Tibial artery (tissue), 4 donors: ENCODE data around the gene INMT.

ENCODE experiments used
- DNase-seq, 2 donors: peaks; one replicate each; pipeline ENCODE4 v3.0.0-alpha.2; 2019
- H3K27ac ChIP-seq, 2 donors: fragments of 200-600 bp; sonication (generic) in 1 of 2; 1 replicate in 1 of 2; 2 replicates in 1 of 2; pipeline ENCODE4 v1.5.1; 2018 to 2019; ENCODE audit warnings: mild to moderate bottlenecking in 1 of 2
- H3K27me3 ChIP-seq, 2 donors: fragments of 200-600 bp; sonication (generic) in 1 of 2; one replicate each; pipeline versions ENCODE4 v1.5.1 to v1.6.0; 2016 to 2019
- H3K36me3 ChIP-seq, 3 donors: fragments of 200-600 bp; sonication (generic) in 2 of 3; one replicate each; pipeline ENCODE4 v1.5.1; 2016 to 2019; ENCODE audit warnings: mild to moderate bottlenecking in 2 of 3
- H3K4me1 ChIP-seq, 4 donors: fragments of 200-600 bp; sonication (generic) in 2 of 4; 1 replicate in 3 of 4; 2 replicates in 1 of 4; pipeline ENCODE4 v1.5.1; 2016 to 2019
- H3K4me3 ChIP-seq, 2 donors: fragments of 200-600 bp; sonication (generic) in 1 of 2; 1 replicate in 1 of 2; 2 replicates in 1 of 2; pipeline ENCODE4 v1.5.1; 2018 to 2019; ENCODE audit warnings: mild to moderate bottlenecking in 2 of 2
- H3K9me3 ChIP-seq, 3 donors: fragments of 200-600 bp; sonication (generic) in 1 of 3; one replicate each; pipeline ENCODE4 v1.5.1; 2016 to 2019
- CTCF ChIP-seq, 2 experiments: fragments of 200-600 bp in 1 of 2; fragments of 450-650 bp in 1 of 2; IDR thresholded peaks; one replicate each; pipeline ENCODE4 v1.5.1; 2017 to 2019; ENCODE audit warnings: antibody characterized with exemption in 2 of 2, mild to moderate bottlenecking in 1 of 2, moderate library complexity in 1 of 2
- intact Hi-C: fragments of 100-400 bp; cut with DNase I; formaldehyde crosslinking; loops from one replicate; pipeline ENCODE4 v1.15.0; 2023; ENCODE audit warnings: low total_unique reads

The INMT gene

GRCh38 chr7:30735631-30736030 lies 16.3 kb upstream of the INMT start:
- peaks cover 0 to 17% of the 10 kb centered on the region in 2 donors for H3K27me3 ChIP-seq
- no peaks in the 10 kb centered on the region for H3K36me3 ChIP-seq
- H3K4me1 ChIP-seq = peaks cover 0 to 6% (median 0%) of the 10 kb centered on the region in 4 donors
- no peaks in the 10 kb centered on the region for H3K9me3 ChIP-seq
- H3K4me3 ChIP-seq = no peak overlapping the region
- H3K27ac ChIP-seq = no peak overlapping the region
- no peak for TF ChIP-seq CTCF (IDR thresholded peaks at IDR 0.05)
- intact Hi-C loops = loop anchor here (10.0 kb wide), 1 partner anchor 379 kb away; no protein-coding TSS in a partner anchor
- no peak for DNase-seq

- Histone ChIP-seq H3K27ac (no peak overlapping the region), H3K36me3 (no peaks in the 10 kb centered on the region), H3K27me3 (peaks cover 0 to 17% of the 10 kb centered on the region in 2 donors), H3K4me3 (no peak overlapping the region), H3K4me1 (peaks cover 0 to 8% (median 0%) of the 10 kb centered on the region in 4 donors), H3K9me3 (no peaks in the 10 kb centered on the region)
- intact Hi-C loops = loop anchor here (10.0 kb wide), 1 partner anchor 379 kb away; no protein-coding TSS in a partner anchor
- DNase-seq = no peak
- TF ChIP-seq CTCF (IDR thresholded peaks at IDR 0.05) = no peak
These were observed 15.6 kb upstream of the INMT start for GRCh38 chr7:30736291-30736690.

GRCh38 chr7:30738026-30738915 lies 13.7 kb upstream of the INMT start:
- H3K27me3 ChIP-seq = peaks cover 0 to 11% of the 10 kb centered on the region in 2 donors
- no peak overlapping the region for H3K27ac ChIP-seq
- intact Hi-C loops = loop anchor here (10.0 kb wide), 1 partner anchor 377 kb away; no protein-coding TSS in a partner anchor
- no peaks in the 10 kb centered on the region for H3K36me3 ChIP-seq
- no peak for DNase-seq
- TF ChIP-seq CTCF (IDR thresholded peaks at IDR 0.05) = no peak
- H3K9me3 ChIP-seq = no peaks in the 10 kb centered on the region
- no peak overlapping the region for H3K4me3 ChIP-seq
- H3K4me1 ChIP-seq = peaks cover 0 to 8% (median 0%) of the 10 kb centered on the region in 4 donors

GRCh38 chr7:30739691-30740090 lies 12.2 kb upstream of the INMT start:
- H3K4me3 ChIP-seq = no peak overlapping the region
- no peak overlapping the region for H3K27ac ChIP-seq
- no peaks in the 10 kb centered on the region for H3K9me3 ChIP-seq
- peaks cover 0 to 8% (median 0%) of the 10 kb centered on the region in 4 donors for H3K4me1 ChIP-seq
- H3K36me3 ChIP-seq = no peaks in the 10 kb centered on the region
- H3K27me3 ChIP-seq = no peaks in the 10 kb centered on the region
- no peak for DNase-seq
- intact Hi-C loops = loop anchor here (5.0 to 10.0 kb wide), 3 partner anchors 135 to 375 kb away; no protein-coding TSS in a partner anchor
- TF ChIP-seq CTCF (IDR thresholded peaks at IDR 0.05) = no peak

- peak; percentile 64 to 84 for DNase-seq
- TF ChIP-seq CTCF (IDR thresholded peaks at IDR 0.05) = peak; percentile 93 to 99
- Histone ChIP-seq H3K4me3 (no peak overlapping the region), H3K36me3 (no peaks in the 10 kb centered on the region), H3K27ac (no peak overlapping the region), H3K4me1 (peaks cover 0 to 8% (median 0%) of the 10 kb centered on the region in 4 donors), H3K27me3 (no peaks in the 10 kb centered on the region), H3K9me3 (no peaks in the 10 kb centered on the region)
- intact Hi-C loops = loop anchor here (5.0 to 10.0 kb wide), 2 partner anchors 136 to 247 kb away; no protein-coding TSS in a partner anchor
These were observed 11.3 kb upstream of the INMT start for GRCh38 chr7:30740417-30741181.
